OCI-LY3 (cell line): ENCODE measurements around the gene NR4A1.

Source experiments
- EZH2phosphoT487 ChIP-seq: fragments of 200-600 bp; shearing (Covaris generic); IDR thresholded peaks from 2 replicates; pipeline ENCODE4 v1.6.1; 2018; ENCODE audit warnings: antibody characterized with exemption, mixed run types, low read depth
- TF ChIP-seq, protein P1 (sequence below): fragments of 200-600, 300-600 bp; sonication (generic); IDR thresholded peaks from 2 replicates; pipeline ENCODE4 v1.5.1; 2014; ENCODE audit warnings: antibody characterized with exemption, low read length, low read depth

DNA sequence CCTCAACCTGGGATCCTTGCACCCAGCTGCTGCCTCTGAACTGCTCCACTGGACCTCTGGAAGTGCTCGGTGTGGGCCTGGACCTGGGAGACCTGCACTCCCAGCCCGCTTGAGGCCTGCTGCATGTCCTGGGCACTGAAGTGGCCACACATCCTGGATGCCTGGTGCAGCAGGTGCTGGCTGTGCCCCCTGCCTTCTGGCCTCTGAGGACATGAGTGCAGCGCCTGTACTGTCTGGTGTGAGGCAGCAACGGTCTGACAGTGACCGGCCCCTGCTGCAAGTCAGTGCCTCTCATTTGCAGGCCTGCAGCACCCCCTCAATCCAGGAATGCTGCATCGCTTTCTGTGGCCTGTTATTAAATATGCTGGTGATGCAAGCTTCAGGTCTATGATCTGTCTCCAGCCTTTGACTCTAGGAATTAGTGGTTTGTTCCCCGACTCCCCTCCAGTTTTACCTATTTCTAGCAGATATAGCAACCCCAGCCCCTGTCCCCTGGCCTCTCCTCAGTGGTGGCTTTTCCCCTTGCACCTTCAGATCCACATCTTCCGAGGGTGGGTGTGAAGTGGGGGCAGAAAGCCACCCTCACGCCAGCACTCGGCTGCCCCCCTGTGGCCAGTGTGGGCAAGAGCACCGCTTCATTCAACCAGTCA, 31.9 kb downstream of the NR4A1 start:
- TF ChIP-seq, protein P1, sequence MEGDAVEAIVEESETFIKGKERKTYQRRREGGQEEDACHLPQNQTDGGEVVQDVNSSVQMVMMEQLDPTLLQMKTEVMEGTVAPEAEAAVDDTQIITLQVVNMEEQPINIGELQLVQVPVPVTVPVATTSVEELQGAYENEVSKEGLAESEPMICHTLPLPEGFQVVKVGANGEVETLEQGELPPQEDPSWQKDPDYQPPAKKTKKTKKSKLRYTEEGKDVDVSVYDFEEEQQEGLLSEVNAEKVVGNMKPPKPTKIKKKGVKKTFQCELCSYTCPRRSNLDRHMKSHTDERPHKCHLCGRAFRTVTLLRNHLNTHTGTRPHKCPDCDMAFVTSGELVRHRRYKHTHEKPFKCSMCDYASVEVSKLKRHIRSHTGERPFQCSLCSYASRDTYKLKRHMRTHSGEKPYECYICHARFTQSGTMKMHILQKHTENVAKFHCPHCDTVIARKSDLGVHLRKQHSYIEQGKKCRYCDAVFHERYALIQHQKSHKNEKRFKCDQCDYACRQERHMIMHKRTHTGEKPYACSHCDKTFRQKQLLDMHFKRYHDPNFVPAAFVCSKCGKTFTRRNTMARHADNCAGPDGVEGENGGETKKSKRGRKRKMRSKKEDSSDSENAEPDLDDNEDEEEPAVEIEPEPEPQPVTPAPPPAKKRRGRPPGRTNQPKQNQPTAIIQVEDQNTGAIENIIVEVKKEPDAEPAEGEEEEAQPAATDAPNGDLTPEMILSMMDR: peak; percentile 97
- TF ChIP-seq EZH2phosphoT487: no peak
